Activated naive CD8-positive, alpha-beta T cell treated with anti-CD3 and anti-CD28 coated beads, Interleukin-2, amount 50 U/mL, for 24 hours (primary cell): ENCODE data around the gene STK39.

ENCODE experiments used
- ATAC-seq: fragments of 150-1000 bp; cut with Tn5 transposase; one replicate; pipeline ENCODE4 v1.10.0; 2021
- DNase-seq: peaks from one replicate; pipeline ENCODE4 v3.0.0; 2021
- H3K27ac Mint-ChIP-seq: one replicate; pipeline ENCODE4 v1.8.0; 2021; ENCODE audit warnings: mild to moderate bottlenecking, mixed read lengths
- H3K27me3 Mint-ChIP-seq: one replicate; pipeline ENCODE4 v1.8.0; 2021; ENCODE audit warnings: mixed read lengths
- H3K36me3 Mint-ChIP-seq: one replicate; pipeline ENCODE4 v1.8.0; 2021; ENCODE audit warnings: low read depth, mixed read lengths
- H3K4me1 Mint-ChIP-seq: one replicate; pipeline ENCODE4 v1.8.0; 2021; ENCODE audit warnings: mixed read lengths
- H3K4me3 Mint-ChIP-seq: one replicate; pipeline ENCODE4 v1.8.0; 2021; ENCODE audit warnings: mild to moderate bottlenecking, moderate library complexity, mixed read lengths
- H3K9me3 Mint-ChIP-seq: one replicate; pipeline ENCODE4 v1.8.0; 2021; ENCODE audit warnings: mixed read lengths

STK39 gene

GRCh38 chr2:168188002-168188401 lies 59.4 kb downstream of the STK39 start:
- no peak overlapping the region for H3K4me3 Mint-ChIP-seq
- DNase-seq (no peak), ATAC-seq (no peak)
- H3K4me1 Mint-ChIP-seq: peaks cover 55% of the 10 kb centered on the region
- H3K9me3 Mint-ChIP-seq: no peaks in the 10 kb centered on the region
- H3K27ac Mint-ChIP-seq: no peak overlapping the region
- H3K27me3 Mint-ChIP-seq: no peaks in the 10 kb centered on the region
- H3K36me3 Mint-ChIP-seq: no peaks in the 10 kb centered on the region

- H3K9me3 Mint-ChIP-seq: no peaks in the 10 kb centered on the region
- H3K36me3 Mint-ChIP-seq: peaks cover 3% of the 10 kb centered on the region
- peaks cover 53% of the 10 kb centered on the region for H3K4me1 Mint-ChIP-seq
- H3K4me3 Mint-ChIP-seq: no peak overlapping the region
- ATAC-seq (no peak), DNase-seq (no peak)
- no peak overlapping the region for H3K27ac Mint-ChIP-seq
- no peaks in the 10 kb centered on the region for H3K27me3 Mint-ChIP-seq
Measured at GRCh38 chr2:168186452-168186851, 60.9 kb downstream of the STK39 start.

- no peak for ATAC-seq
- Mint-ChIP-seq H3K4me1 (peaks cover 52% of the 10 kb centered on the region), H3K27me3 (no peaks in the 10 kb centered on the region)
Measured at GRCh38 chr2:168185583-168186274, 61.7 kb downstream of the STK39 start.

GRCh38 chr2:168184681-168185513 lies 62.5 kb downstream of the STK39 start:
- no peak overlapping the region for H3K4me3 Mint-ChIP-seq
- ATAC-seq: no peak
- no peak for DNase-seq
- peaks cover 47% of the 10 kb centered on the region for H3K4me1 Mint-ChIP-seq
- H3K9me3 Mint-ChIP-seq: no peaks in the 10 kb centered on the region
- no peak overlapping the region for H3K27ac Mint-ChIP-seq
- H3K36me3 Mint-ChIP-seq: peaks cover 5% of the 10 kb centered on the region
- H3K27me3 Mint-ChIP-seq: no peaks in the 10 kb centered on the region

More at GRCh38 chr2:168185583-168186274, 61.7 kb downstream of the STK39 start:
- Mint-ChIP-seq H3K9me3 (no peaks in the 10 kb centered on the region), H3K27ac (no peak overlapping the region), H3K4me3 (no peak overlapping the region), H3K36me3 (peaks cover 5% of the 10 kb centered on the region)
- no peak for DNase-seq

GRCh38 chr2:168183308-168183997 lies 63.9 kb downstream of the STK39 start:
- Mint-ChIP-seq H3K4me3 (no peak overlapping the region), H3K9me3 (no peaks in the 10 kb centered on the region), H3K27me3 (no peaks in the 10 kb centered on the region), H3K27ac (no peak overlapping the region), H3K4me1 (peaks cover 50% of the 10 kb centered on the region), H3K36me3 (peaks cover 7% of the 10 kb centered on the region)
- DNase-seq (no peak), ATAC-seq (no peak)

- ATAC-seq (no peak), DNase-seq (no peak)
- H3K4me1 Mint-ChIP-seq: peaks cover 52% of the 10 kb centered on the region
- no peaks in the 10 kb centered on the region for H3K27me3 Mint-ChIP-seq
- H3K9me3 Mint-ChIP-seq: no peaks in the 10 kb centered on the region
- no peak overlapping the region for H3K4me3 Mint-ChIP-seq
- H3K27ac Mint-ChIP-seq: no peak overlapping the region
- peaks cover 7% of the 10 kb centered on the region for H3K36me3 Mint-ChIP-seq
Measured at GRCh38 chr2:168182550-168183249, 64.7 kb downstream of the STK39 start.

GRCh38 chr2:168181825-168182224 lies 65.6 kb downstream of the STK39 start:
- DNase-seq (no peak), ATAC-seq (peak; percentile 46)
- no peaks in the 10 kb centered on the region for H3K27me3 Mint-ChIP-seq
- no peaks in the 10 kb centered on the region for H3K9me3 Mint-ChIP-seq
- no peak overlapping the region for H3K4me3 Mint-ChIP-seq
- H3K4me1 Mint-ChIP-seq: peaks cover 58% of the 10 kb centered on the region
- H3K27ac Mint-ChIP-seq: no peak overlapping the region
- H3K36me3 Mint-ChIP-seq: peaks cover 11% of the 10 kb centered on the region

- Mint-ChIP-seq H3K36me3 (peaks cover 11% of the 10 kb centered on the region), H3K4me3 (no peak overlapping the region), H3K4me1 (peaks cover 62% of the 10 kb centered on the region), H3K27me3 (no peaks in the 10 kb centered on the region), H3K27ac (no peak overlapping the region), H3K9me3 (no peaks in the 10 kb centered on the region)
- ATAC-seq (no peak), DNase-seq (no peak)
Measured at GRCh38 chr2:168180914-168181313, 66.5 kb downstream of the STK39 start.

GRCh38 chr2:168180483-168180882 lies 66.9 kb downstream of the STK39 start:
- peaks cover 61% of the 10 kb centered on the region for H3K4me1 Mint-ChIP-seq
- no peak overlapping the region for H3K4me3 Mint-ChIP-seq
- DNase-seq (no peak), ATAC-seq (no peak)
- no peak overlapping the region for H3K27ac Mint-ChIP-seq
- H3K36me3 Mint-ChIP-seq: peaks cover 11% of the 10 kb centered on the region
- H3K9me3 Mint-ChIP-seq: no peaks in the 10 kb centered on the region
- H3K27me3 Mint-ChIP-seq: no peaks in the 10 kb centered on the region

- H3K27me3 Mint-ChIP-seq: no peaks in the 10 kb centered on the region
- DNase-seq: no peak
- H3K4me3 Mint-ChIP-seq: no peak overlapping the region
- H3K9me3 Mint-ChIP-seq: no peaks in the 10 kb centered on the region
- ATAC-seq: no peak
- no peak overlapping the region for H3K27ac Mint-ChIP-seq
- H3K4me1 Mint-ChIP-seq: peaks cover 58% of the 10 kb centered on the region
- H3K36me3 Mint-ChIP-seq: peaks cover 13% of the 10 kb centered on the region
Measured at GRCh38 chr2:168179592-168179991, 67.8 kb downstream of the STK39 start.

GRCh38 chr2:168178520-168179324 lies 68.7 kb downstream of the STK39 start:
- no peak overlapping the region for H3K4me3 Mint-ChIP-seq
- no peak overlapping the region for H3K27ac Mint-ChIP-seq
- ATAC-seq: no peak
- H3K9me3 Mint-ChIP-seq: no peaks in the 10 kb centered on the region
- H3K36me3 Mint-ChIP-seq: peaks cover 16% of the 10 kb centered on the region
- H3K27me3 Mint-ChIP-seq: no peaks in the 10 kb centered on the region
- no peak for DNase-seq
- peaks cover 54% of the 10 kb centered on the region for H3K4me1 Mint-ChIP-seq

GRCh38 chr2:168176402-168176801 lies 71.0 kb downstream of the STK39 start:
- peaks cover 13% of the 10 kb centered on the region for H3K36me3 Mint-ChIP-seq
- no peaks in the 10 kb centered on the region for H3K9me3 Mint-ChIP-seq
- DNase-seq (no peak), ATAC-seq (no peak)
- no peak overlapping the region for H3K4me3 Mint-ChIP-seq
- H3K27ac Mint-ChIP-seq: no peak overlapping the region
- peaks cover 34% of the 10 kb centered on the region for H3K4me1 Mint-ChIP-seq
- no peaks in the 10 kb centered on the region for H3K27me3 Mint-ChIP-seq

- Mint-ChIP-seq H3K4me1 (peaks cover 39% of the 10 kb centered on the region), H3K36me3 (peaks cover 11% of the 10 kb centered on the region), H3K27ac (no peak overlapping the region), H3K4me3 (no peak overlapping the region), H3K27me3 (no peaks in the 10 kb centered on the region), H3K9me3 (no peaks in the 10 kb centered on the region)
- ATAC-seq (no peak), DNase-seq (no peak)
Measured at GRCh38 chr2:168175469-168175868, 71.9 kb downstream of the STK39 start.

- Mint-ChIP-seq H3K36me3 (peaks cover 11% of the 10 kb centered on the region), H3K27ac (peak overlapping the region; percentile 67), H3K27me3 (no peaks in the 10 kb centered on the region), H3K4me1 (peaks cover 40% of the 10 kb centered on the region), H3K4me3 (peak overlapping the region; percentile 56), H3K9me3 (no peaks in the 10 kb centered on the region)
- peak; percentile 58 for ATAC-seq
- DNase-seq: no peak
Measured at GRCh38 chr2:168174756-168175155, 72.6 kb downstream of the STK39 start.
